ENCODE measurements around the gene CEP41.

The CEP41 gene

DNA sequence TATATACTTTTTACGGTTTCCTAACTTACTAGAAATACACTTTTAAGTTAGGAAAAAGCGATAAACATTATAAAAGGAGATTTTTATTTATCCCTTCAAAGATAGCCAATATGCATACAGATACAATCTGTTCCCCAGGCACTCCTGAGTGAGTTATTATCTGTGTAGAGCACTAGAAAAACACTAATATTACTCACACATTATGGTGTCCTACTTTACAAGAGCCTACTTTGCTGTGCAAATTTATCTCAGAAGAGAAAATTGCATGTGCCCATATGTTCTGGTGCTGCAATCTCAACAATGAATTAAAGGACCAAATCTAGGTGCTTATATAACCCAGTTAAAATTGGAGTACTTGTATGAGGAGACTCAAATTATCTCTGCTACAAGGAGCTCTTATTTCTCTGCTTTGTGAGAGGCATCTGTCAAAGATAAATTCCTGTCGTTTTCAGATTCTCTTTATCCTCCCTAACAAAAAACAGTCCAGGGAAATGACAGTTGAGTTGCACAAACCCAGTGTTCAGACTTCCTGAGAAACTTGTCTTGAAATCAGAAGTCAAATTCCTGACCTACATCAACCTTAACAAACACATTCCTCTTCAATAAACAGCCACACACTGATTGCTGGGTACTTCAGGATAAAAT is 31.6 kb downstream of the CEP41 start:
- Histone ChIP-seq H3K27me3 (ENCODE audit: control insufficient read depth in 5 of 5, insufficient read depth in 4 of 5, low read length in 5 of 5) (no peaks in the 10 kb centered on the region), H3K27ac (ENCODE audit: low read depth, low read length) (peak overlapping the region; percentile 31), H3K9me3 (ENCODE audit: control insufficient read depth in 5 of 5, low read length in 5 of 5) (no peaks in the 10 kb centered on the region)

DNA sequence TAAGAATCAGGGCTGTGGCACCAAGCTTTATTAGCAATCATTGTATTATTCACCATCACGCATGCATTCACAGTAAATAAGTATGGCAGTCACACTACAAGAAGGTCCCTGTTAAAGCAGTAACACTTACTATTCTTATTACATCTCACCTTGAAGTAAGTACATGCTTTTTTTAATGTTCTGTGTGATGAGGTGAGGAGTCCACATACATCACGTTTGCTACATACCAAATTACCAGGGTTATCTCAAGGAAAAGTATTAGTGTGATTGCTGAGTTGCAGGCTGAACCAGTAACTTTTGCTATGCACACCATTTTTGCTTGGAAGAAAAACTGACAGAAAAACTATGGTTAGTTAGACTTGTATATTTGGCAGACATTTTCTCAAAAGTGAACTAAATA is 35.8 kb downstream of the CEP41 start:
- no peak overlapping the region for H3K27ac ChIP-seq (ENCODE audit: low read depth, low read length)
- H3K4me3 ChIP-seq (ENCODE audit: low read depth in 1 of 5, low read length in 5 of 5): no peak overlapping the region
- peaks cover 0 to 3% (median 2%) of the 10 kb centered on the region in 5 donors for H3K36me3 ChIP-seq (ENCODE audit: control insufficient read depth in 5 of 5, insufficient read depth in 5 of 5, low read length in 5 of 5)
- H3K4me1 ChIP-seq (ENCODE audit: control insufficient read depth in 5 of 5, insufficient read depth in 5 of 5, low read length in 5 of 5): peaks cover 11 to 45% (median 34%) of the 10 kb centered on the region in 5 donors
- no peaks in the 10 kb centered on the region for H3K9me3 ChIP-seq (ENCODE audit: control insufficient read depth in 5 of 5, low read length in 5 of 5)
- H3K9ac ChIP-seq (ENCODE audit: low read length in 5 of 5): no peak overlapping the region
- no peaks in the 10 kb centered on the region for H3K27me3 ChIP-seq (ENCODE audit: control insufficient read depth in 5 of 5, insufficient read depth in 4 of 5, low read length in 5 of 5)

More for the DNA sequence above, 31.6 kb downstream of the CEP41 start:
- no peak overlapping the region for H3K9ac ChIP-seq (ENCODE audit: low read length in 5 of 5)
- H3K4me3 ChIP-seq (ENCODE audit: low read depth in 1 of 5, low read length in 5 of 5): no peak overlapping the region
- peaks cover 0 to 17% (median 8%) of the 10 kb centered on the region in 5 donors for H3K4me1 ChIP-seq (ENCODE audit: control insufficient read depth in 5 of 5, insufficient read depth in 5 of 5, low read length in 5 of 5)
- peaks cover 0 to 2% (median 0%) of the 10 kb centered on the region in 5 donors for H3K36me3 ChIP-seq (ENCODE audit: control insufficient read depth in 5 of 5, insufficient read depth in 5 of 5, low read length in 5 of 5)

DNA sequence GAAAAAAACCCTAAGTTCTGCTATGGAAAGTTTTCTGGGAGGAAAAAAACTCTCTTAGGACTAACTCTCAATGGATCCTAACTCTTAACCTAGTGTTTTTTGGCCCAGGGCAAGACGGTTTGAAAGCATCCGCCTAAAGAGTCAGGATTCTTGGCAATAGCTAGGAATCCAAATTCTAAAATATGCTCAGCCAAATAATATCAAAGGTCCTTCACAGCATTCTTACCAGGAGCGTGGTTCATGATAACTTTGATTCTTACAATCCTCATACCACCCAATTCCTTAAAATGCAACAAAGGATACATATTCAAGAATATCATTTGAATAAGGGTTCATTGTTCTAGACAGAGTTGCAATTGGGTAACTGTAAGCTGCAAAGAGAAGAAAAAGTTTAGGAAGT is 39.2 kb downstream of the CEP41 start:
- Histone ChIP-seq H3K27ac (ENCODE audit: low read depth, low read length) (peak overlapping the region; percentile 98), H3K9ac (ENCODE audit: low read length in 5 of 5) (peak overlapping the region in 2 of 5 donors; percentile 38 to 76), H3K36me3 (ENCODE audit: control insufficient read depth in 5 of 5, insufficient read depth in 5 of 5, low read length in 5 of 5) (peaks cover 0 to 3% (median 2%) of the 10 kb centered on the region in 5 donors), H3K27me3 (ENCODE audit: control insufficient read depth in 5 of 5, insufficient read depth in 4 of 5, low read length in 5 of 5) (no peaks in the 10 kb centered on the region), H3K4me1 (ENCODE audit: control insufficient read depth in 5 of 5, insufficient read depth in 5 of 5, low read length in 5 of 5) (peaks cover 11 to 61% (median 60%) of the 10 kb centered on the region in 5 donors), H3K4me3 (ENCODE audit: low read depth in 1 of 5, low read length in 5 of 5) (no peak overlapping the region), H3K9me3 (ENCODE audit: control insufficient read depth in 5 of 5, low read length in 5 of 5) (no peaks in the 10 kb centered on the region)

DNA sequence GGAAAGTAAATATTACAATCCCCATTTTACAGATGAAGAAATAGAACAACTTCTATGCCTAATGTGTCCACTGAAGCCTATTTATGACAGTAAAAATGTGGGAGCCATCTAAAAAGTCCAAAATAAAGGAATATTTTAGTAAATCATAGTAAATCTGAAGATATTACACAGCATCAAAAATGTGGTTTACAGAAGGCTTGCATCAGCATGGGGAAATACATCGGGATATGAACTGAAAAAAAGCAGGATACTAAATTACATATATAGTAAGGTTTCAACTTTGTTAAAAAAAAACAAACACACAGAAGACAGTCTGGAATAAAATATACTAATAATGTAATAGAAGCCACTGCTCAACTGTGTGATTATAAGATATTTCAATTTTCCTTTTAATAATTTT is 39.7 kb downstream of the CEP41 start:
- Histone ChIP-seq H3K36me3 (ENCODE audit: control insufficient read depth in 5 of 5, insufficient read depth in 5 of 5, low read length in 5 of 5) (peaks cover 0 to 3% (median 2%) of the 10 kb centered on the region in 5 donors), H3K9me3 (ENCODE audit: control insufficient read depth in 5 of 5, low read length in 5 of 5) (no peaks in the 10 kb centered on the region), H3K9ac (ENCODE audit: low read length in 5 of 5) (peak overlapping the region in 4 of 5 donors; percentile 21 to 76 (median 60)), H3K27ac (ENCODE audit: low read depth, low read length) (peak overlapping the region; percentile 98), H3K4me3 (ENCODE audit: low read depth in 1 of 5, low read length in 5 of 5) (no peak overlapping the region), H3K27me3 (ENCODE audit: control insufficient read depth in 5 of 5, insufficient read depth in 4 of 5, low read length in 5 of 5) (no peaks in the 10 kb centered on the region), H3K4me1 (ENCODE audit: control insufficient read depth in 5 of 5, insufficient read depth in 5 of 5, low read length in 5 of 5) (peaks cover 11 to 66% (median 64%) of the 10 kb centered on the region in 5 donors)

DNA sequence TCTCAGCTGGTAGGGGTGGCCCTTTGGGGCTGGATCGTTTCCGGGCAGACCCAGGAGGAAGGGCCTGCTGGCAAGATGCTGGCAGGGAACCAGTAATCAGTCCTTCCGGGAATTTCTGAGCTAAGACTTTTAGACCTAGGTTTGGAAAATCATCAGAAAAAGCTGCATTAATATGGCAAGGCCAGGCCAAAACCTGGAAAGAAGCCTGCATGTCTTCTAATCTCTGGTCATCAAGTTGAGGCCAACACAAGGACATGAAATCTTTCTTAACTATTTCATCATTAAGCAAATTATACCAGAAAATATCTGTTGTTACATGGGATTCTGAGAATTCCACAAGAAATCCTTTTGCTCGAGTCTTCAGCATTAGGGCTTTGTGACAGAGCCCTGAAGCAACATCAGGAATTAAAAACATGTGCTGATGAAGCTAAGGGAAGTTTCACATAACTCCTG is 40.7 kb downstream of the CEP41 start:
- peaks cover 11 to 75% (median 68%) of the 10 kb centered on the region in 5 donors for H3K4me1 ChIP-seq (ENCODE audit: control insufficient read depth in 5 of 5, insufficient read depth in 5 of 5, low read length in 5 of 5)
- peak overlapping the region in 1 of 5 donors; percentile 31 for H3K4me3 ChIP-seq (ENCODE audit: low read depth in 1 of 5, low read length in 5 of 5)
- H3K9ac ChIP-seq (ENCODE audit: low read length in 5 of 5): peak overlapping the region in 4 of 5 donors; percentile 4 to 76 (median 60)
- peak overlapping the region; percentile 98 for H3K27ac ChIP-seq (ENCODE audit: low read depth, low read length)
- H3K9me3 ChIP-seq (ENCODE audit: control insufficient read depth in 5 of 5, low read length in 5 of 5): no peaks in the 10 kb centered on the region
- peaks cover 0 to 3% (median 2%) of the 10 kb centered on the region in 5 donors for H3K36me3 ChIP-seq (ENCODE audit: control insufficient read depth in 5 of 5, insufficient read depth in 5 of 5, low read length in 5 of 5)
- no peaks in the 10 kb centered on the region for H3K27me3 ChIP-seq (ENCODE audit: control insufficient read depth in 5 of 5, insufficient read depth in 4 of 5, low read length in 5 of 5)

DNA sequence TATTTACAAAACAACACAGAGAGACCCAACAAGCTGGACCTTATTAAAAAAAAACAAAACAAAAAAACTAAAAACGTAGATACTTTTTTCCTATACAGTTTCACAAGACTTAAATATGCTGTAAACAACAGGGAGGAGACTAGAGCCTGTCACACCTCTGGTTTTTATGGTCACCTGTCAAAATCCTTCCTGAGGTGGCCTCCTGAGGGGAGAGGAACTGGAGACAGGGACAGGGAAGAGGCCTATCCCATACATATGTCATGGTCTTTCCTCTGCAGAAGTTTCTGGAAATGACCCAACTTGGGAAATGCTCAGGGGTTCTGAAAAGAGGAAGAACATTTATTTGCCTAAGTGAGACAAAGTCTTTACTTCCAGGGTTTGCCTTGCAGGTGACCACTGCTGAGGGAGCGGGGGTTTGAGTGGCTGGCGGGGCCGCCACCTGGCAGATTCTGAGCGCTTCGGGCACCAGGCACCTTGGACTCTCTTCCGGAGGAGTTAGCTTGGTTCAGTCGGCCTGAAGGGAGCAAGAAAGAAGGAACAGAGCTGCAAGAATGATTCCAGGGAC is 42.2 kb downstream of the CEP41 start:
- H3K27ac ChIP-seq (ENCODE audit: low read depth, low read length): peak overlapping the region; percentile 98
- H3K27me3 ChIP-seq (ENCODE audit: control insufficient read depth in 5 of 5, insufficient read depth in 4 of 5, low read length in 5 of 5): no peaks in the 10 kb centered on the region
- H3K4me1 ChIP-seq (ENCODE audit: control insufficient read depth in 5 of 5, insufficient read depth in 5 of 5, low read length in 5 of 5): peaks cover 11 to 88% (median 76%) of the 10 kb centered on the region in 5 donors
- no peaks in the 10 kb centered on the region for H3K9me3 ChIP-seq (ENCODE audit: control insufficient read depth in 5 of 5, low read length in 5 of 5)
- peak overlapping the region in 2 of 5 donors; percentile 6 to 76 for H3K9ac ChIP-seq (ENCODE audit: low read length in 5 of 5)
- peaks cover 0 to 3% (median 0%) of the 10 kb centered on the region in 5 donors for H3K36me3 ChIP-seq (ENCODE audit: control insufficient read depth in 5 of 5, insufficient read depth in 5 of 5, low read length in 5 of 5)
- H3K4me3 ChIP-seq (ENCODE audit: low read depth in 1 of 5, low read length in 5 of 5): no peak overlapping the region

DNA sequence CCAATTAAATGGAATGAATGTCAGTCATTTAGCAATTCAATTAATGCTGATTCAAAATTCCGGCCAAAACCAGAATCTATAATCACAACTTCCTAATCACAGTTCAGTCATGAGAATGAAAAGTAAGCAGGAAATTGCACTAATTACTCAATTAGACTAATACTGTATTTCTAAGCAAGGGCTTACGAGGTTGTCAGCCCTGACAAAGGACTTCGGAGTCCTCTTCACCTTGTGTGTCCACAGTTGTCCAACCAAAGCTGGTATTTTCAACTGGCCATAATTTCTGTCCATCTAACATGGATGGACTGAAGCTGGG is 43.1 kb downstream of the CEP41 start:
- Histone ChIP-seq H3K27ac (ENCODE audit: low read depth, low read length) (peak overlapping the region; percentile 98), H3K9ac (ENCODE audit: low read length in 5 of 5) (no peak overlapping the region), H3K36me3 (ENCODE audit: control insufficient read depth in 5 of 5, insufficient read depth in 5 of 5, low read length in 5 of 5) (no peaks in the 10 kb centered on the region), H3K9me3 (ENCODE audit: control insufficient read depth in 5 of 5, low read length in 5 of 5) (no peaks in the 10 kb centered on the region), H3K27me3 (ENCODE audit: control insufficient read depth in 5 of 5, insufficient read depth in 4 of 5, low read length in 5 of 5) (no peaks in the 10 kb centered on the region), H3K4me3 (ENCODE audit: low read depth in 1 of 5, low read length in 5 of 5) (no peak overlapping the region), H3K4me1 (ENCODE audit: control insufficient read depth in 5 of 5, insufficient read depth in 5 of 5, low read length in 5 of 5) (peaks cover 11 to 93% (median 83%) of the 10 kb centered on the region in 5 donors)

DNA sequence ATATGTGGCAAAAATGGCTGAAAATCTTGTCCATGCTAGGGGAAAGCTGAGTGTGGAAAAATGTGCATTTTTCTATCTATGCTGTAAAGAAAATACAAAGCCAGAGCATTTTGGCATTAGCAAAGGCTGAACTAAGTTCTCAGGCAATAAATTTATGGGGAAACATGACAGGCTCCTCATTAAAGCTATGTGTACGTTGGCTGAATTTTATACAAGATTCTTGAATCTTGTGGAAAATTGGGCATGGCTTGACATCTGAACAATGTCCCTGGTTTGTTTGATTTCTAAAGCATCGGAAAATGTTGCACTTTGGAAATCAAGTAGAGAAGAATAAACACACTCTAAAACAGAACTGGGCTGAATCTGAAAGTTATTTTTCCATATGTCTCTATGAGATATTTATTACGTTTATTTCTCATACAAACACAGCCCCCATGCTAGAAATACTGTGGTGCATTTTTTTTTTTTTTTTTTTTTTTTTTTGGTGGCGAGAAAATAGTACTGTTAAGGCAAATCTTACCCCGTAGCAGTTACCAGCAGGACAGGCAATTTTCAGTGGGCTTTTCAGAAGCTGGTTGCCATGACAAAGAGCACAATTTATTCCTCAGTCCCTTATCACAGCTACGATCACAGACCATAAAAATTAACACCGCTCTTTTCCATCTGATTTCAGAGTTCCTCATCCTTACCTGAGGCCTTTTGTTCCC is 43.6 kb downstream of the CEP41 start:
- peak overlapping the region; percentile 98 for H3K27ac ChIP-seq (ENCODE audit: low read depth, low read length)
- H3K27me3 ChIP-seq (ENCODE audit: control insufficient read depth in 5 of 5, insufficient read depth in 4 of 5, low read length in 5 of 5): no peaks in the 10 kb centered on the region
- no peak overlapping the region for H3K4me3 ChIP-seq (ENCODE audit: low read depth in 1 of 5, low read length in 5 of 5)
- peak overlapping the region in 2 of 5 donors; percentile 28 to 53 for H3K9ac ChIP-seq (ENCODE audit: low read length in 5 of 5)
- H3K9me3 ChIP-seq (ENCODE audit: control insufficient read depth in 5 of 5, low read length in 5 of 5): no peaks in the 10 kb centered on the region
- peaks cover 11 to 93% (median 83%) of the 10 kb centered on the region in 5 donors for H3K4me1 ChIP-seq (ENCODE audit: control insufficient read depth in 5 of 5, insufficient read depth in 5 of 5, low read length in 5 of 5)
- H3K36me3 ChIP-seq (ENCODE audit: control insufficient read depth in 5 of 5, insufficient read depth in 5 of 5, low read length in 5 of 5): no peaks in the 10 kb centered on the region

DNA sequence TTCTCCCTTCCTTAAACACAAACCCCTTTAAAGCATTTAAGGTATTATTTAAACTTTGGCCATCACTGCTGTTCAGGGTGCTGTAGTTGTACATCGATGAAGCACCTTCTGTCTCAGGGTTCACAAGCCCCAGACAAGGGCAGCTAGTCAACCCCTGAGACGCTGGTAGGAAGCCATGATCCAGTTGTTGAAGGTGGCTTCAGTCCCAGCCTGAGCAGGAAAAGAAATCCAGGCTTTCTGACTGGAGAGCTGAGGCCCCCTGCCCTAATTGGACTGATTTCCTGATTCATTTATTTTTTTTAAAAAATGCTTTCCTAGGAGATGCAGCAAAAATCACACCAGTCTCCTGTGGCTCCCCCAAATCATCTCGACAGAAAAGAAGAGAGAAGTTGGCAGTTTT is 44.7 kb downstream of the CEP41 start:
- H3K27ac ChIP-seq (ENCODE audit: low read depth, low read length): peak overlapping the region; percentile 98
- no peaks in the 10 kb centered on the region for H3K36me3 ChIP-seq (ENCODE audit: control insufficient read depth in 5 of 5, insufficient read depth in 5 of 5, low read length in 5 of 5)
- peaks cover 11 to 88% (median 79%) of the 10 kb centered on the region in 5 donors for H3K4me1 ChIP-seq (ENCODE audit: control insufficient read depth in 5 of 5, insufficient read depth in 5 of 5, low read length in 5 of 5)
- no peaks in the 10 kb centered on the region for H3K27me3 ChIP-seq (ENCODE audit: control insufficient read depth in 5 of 5, insufficient read depth in 4 of 5, low read length in 5 of 5)
- H3K9ac ChIP-seq (ENCODE audit: low read length in 5 of 5): peak overlapping the region in 2 of 5 donors; percentile 35 to 53
- H3K9me3 ChIP-seq (ENCODE audit: control insufficient read depth in 5 of 5, low read length in 5 of 5): no peaks in the 10 kb centered on the region
- no peak overlapping the region for H3K4me3 ChIP-seq (ENCODE audit: low read depth in 1 of 5, low read length in 5 of 5)

DNA sequence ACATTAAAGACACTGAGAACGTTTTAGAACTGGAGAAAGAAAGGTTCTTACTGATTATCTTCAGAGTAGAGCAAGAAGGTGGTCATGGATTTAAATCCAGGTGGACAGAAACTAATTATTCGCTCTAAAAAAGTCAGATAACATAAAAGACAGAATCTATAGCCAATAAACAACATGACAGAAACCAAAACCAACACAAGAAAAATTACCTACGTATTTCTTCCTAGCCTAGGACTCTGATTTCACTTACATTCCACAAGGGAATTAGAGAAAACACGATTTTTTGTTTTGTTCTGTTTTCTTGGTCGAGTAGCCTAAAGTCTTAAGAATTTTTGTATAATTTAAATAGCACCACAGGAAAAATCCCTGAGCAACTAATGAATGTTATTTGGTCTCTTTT is 45.4 kb downstream of the CEP41 start:
- H3K4me3 ChIP-seq (ENCODE audit: low read depth in 1 of 5, low read length in 5 of 5): no peak overlapping the region
- no peaks in the 10 kb centered on the region for H3K9me3 ChIP-seq (ENCODE audit: control insufficient read depth in 5 of 5, low read length in 5 of 5)
- H3K9ac ChIP-seq (ENCODE audit: low read length in 5 of 5): peak overlapping the region in 2 of 5 donors; percentile 35 to 53
- H3K4me1 ChIP-seq (ENCODE audit: control insufficient read depth in 5 of 5, insufficient read depth in 5 of 5, low read length in 5 of 5): peaks cover 4 to 82% (median 75%) of the 10 kb centered on the region in 5 donors
- H3K27ac ChIP-seq (ENCODE audit: low read depth, low read length): peak overlapping the region; percentile 98
- H3K36me3 ChIP-seq (ENCODE audit: control insufficient read depth in 5 of 5, insufficient read depth in 5 of 5, low read length in 5 of 5): no peaks in the 10 kb centered on the region
- H3K27me3 ChIP-seq (ENCODE audit: control insufficient read depth in 5 of 5, insufficient read depth in 4 of 5, low read length in 5 of 5): no peaks in the 10 kb centered on the region
